ENCODE data around the gene IFNAR2.
A peak's percentile ranks its signal among the peaks of the same experiment; 100 is the strongest.

Gene IFNAR2

DNA sequence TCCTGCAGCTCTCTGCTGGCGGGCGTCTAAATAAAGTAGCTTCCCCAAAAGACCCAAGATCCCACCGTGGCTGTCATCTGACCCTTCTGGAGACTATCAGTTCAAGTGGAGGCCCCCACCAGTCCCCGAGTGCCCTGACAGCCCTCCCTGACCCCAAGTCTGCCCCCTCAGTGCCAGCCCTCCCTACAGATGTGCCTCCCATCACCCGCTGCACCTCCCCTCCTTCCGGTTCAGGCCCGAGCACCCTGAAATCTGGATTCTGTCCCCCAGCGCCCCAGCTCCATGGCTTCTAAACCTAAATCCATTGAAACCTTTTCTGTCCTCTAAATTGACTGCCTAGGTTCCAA lies 37.0 kb downstream of the IFNAR2 start:
- TF ChIP-seq, protein P1, sequence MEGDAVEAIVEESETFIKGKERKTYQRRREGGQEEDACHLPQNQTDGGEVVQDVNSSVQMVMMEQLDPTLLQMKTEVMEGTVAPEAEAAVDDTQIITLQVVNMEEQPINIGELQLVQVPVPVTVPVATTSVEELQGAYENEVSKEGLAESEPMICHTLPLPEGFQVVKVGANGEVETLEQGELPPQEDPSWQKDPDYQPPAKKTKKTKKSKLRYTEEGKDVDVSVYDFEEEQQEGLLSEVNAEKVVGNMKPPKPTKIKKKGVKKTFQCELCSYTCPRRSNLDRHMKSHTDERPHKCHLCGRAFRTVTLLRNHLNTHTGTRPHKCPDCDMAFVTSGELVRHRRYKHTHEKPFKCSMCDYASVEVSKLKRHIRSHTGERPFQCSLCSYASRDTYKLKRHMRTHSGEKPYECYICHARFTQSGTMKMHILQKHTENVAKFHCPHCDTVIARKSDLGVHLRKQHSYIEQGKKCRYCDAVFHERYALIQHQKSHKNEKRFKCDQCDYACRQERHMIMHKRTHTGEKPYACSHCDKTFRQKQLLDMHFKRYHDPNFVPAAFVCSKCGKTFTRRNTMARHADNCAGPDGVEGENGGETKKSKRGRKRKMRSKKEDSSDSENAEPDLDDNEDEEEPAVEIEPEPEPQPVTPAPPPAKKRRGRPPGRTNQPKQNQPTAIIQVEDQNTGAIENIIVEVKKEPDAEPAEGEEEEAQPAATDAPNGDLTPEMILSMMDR (IDR thresholded peaks at IDR 0.05): no peak

DNA sequence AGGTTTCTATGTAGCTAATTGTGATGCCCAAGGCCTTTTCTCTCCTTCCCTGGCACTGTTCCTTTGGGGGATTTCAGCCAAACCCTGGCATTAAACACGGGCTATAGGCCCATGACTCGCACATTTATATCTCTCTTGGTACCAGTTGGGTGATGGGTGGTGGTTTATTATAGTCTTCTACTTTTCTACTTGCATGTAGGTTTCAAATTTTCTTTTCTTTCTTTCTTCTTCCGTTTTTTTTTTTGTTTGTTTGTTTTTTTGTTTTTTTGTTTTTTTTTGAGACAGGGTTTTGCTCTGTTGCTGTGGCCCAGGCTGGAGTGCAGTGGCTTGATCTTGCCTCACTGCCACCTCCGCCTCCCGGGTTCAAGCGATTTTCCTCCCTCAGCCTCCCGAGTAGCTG lies 37.5 kb downstream of the IFNAR2 start:
- TF ChIP-seq, protein P1 (IDR thresholded peaks at IDR 0.05): no peak

DNA sequence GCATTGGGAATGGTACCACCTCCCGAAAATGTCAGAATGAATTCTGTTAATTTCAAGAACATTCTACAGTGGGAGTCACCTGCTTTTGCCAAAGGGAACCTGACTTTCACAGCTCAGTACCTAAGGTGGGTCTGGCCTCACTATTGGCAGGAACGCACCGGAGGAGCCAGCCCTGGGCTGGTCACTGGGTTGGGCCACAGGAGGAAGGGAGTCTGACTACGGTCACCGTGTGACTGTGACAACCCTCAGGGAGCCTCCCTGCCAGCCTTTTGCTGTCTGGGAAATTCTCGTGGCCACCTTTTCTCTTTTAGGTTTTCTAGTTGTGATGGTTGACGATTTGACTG lies 38.6 kb downstream of the IFNAR2 start:
- TF ChIP-seq, protein P1 (IDR thresholded peaks at IDR 0.05): no peak

DNA sequence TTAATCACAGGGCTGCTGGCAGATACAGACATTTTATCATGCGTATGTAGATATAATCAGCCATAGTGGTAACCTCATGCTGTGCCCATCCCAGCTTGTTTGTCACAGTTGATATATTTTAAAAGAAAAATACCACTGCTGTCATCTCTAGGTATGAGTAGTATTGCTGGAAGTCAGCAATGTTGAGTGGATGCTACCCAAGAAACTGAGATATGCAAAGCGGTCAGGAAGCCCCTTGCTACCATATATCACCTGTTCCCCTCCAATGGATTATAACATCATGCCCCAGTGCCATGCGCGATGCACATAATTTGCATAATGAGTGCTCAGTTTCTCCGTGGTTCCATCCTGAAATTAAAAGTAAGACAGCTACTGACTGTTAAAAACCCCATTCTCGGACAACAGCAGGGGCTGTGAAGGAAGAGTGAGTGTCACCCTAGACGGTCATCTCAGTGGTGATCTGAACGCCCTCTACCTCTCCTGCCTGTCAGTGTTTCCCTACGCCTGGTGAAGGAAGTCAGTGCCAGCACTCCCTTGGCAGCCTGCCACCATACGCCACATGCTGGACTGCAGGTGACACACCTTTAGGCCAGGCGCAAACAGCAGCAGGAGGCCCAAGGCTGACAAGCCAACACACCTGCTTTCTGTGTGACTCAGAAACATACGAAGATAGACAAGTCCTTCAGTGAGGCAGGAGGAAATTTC lies 39.2 kb downstream of the IFNAR2 start:
- TF ChIP-seq, protein P1 (IDR thresholded peaks at IDR 0.05): peak; percentile 37; the same call in 1 of the 2 replicates

DNA sequence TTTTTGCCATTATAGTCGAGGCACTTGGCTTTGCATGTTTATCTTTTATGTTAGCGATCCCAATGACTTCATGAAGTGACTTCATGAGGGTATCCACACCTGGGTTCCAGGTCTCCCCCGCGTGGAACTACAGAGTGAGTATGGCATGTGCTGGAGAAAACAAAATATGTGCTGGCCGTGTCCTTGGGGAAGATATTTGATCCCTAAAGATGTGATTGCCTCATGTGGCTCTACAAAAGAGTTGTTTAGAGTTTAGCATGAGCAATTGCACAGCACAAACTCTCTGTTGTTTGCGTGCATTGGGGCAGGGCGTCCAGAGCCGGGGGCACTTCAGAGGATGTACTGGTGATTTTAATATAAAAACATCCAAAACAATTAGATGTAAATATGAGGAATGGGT lies 41.2 kb downstream of the IFNAR2 start:
- TF ChIP-seq, protein P1 (IDR thresholded peaks at IDR 0.05): no peak

DNA sequence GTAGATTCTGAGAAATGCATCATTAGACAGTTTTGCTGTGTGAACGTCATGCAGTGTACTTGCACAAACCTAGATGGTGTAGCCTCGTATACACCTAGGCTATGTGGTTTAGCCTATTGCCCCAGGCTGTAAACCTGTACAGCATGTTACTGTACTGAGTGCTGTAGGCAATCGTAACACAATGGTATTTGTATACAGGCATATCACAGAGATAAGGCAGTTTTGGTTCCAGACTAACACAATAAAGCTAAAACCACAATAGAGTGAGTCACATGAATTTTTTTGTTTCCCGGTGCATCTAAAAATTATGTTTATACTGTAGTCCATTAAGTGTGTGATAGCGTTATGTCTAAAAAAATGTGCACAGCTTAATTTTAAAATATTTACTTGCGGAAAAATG lies 43.3 kb downstream of the IFNAR2 start:
- TF ChIP-seq, protein P1 (IDR thresholded peaks at IDR 0.05): no peak

DNA sequence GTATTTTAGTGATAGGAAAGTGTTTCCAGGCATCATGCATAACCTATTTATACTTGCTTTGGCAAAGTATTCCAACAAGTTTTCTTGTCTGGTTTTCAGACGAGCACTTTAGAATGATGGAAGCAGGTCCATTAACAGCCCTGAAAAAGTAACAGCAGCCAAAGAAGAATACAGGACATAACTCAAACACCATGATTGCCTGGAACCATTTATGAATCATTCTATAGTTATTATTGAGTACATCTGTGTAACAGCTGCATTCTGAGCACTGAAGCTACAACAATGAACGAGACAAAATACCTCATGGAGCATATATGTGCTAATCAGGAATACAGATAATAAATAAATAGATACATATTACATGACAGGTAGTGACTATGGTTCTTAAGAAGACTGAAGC lies 49.0 kb downstream of the IFNAR2 start:
- TF ChIP-seq, protein P1 (IDR thresholded peaks at IDR 0.05): no peak

DNA sequence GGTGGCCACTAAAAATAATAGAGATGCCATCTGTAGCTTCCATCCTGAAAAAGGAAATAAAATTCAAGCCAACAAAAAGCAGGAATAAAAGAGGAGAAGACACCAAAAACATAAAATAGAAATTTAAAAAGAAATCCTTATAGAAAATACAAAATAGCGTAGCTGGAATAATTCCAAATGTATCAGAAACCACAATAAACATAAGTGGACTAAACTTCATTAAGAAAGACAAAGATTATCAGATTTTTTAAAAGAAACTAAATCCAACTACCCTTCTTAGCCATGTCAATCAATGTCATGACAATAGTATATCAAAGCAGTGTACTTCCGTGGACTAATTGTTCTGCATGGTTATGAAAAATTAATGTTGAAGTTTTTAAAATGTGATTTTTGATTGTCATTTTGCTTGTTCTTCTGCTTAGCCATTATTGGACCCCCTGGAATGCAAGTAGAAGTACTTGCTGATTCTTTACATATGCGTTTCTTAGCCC lies 49.6 kb downstream of the IFNAR2 start:
- TF ChIP-seq, protein P1 (IDR thresholded peaks at IDR 0.05): no peak

All from LNCAP (cell line).